ENCODE results near the gene PDSS1. TPM values are rescaled to one million over a fixed set of nuclear protein-coding genes. Genes with fewer than 3 reads are reported as not detected.
A peak's percentile ranks its signal among the peaks of the same experiment; 100 is the strongest.
"Not testable (repeated sequence)": the region's sequence is repeated elsewhere in the genome, so short reads cannot be mapped to it uniquely, and the experiment has no call there.

Gene PDSS1
- total RNA-seq, 1 experiment from 2014 or later: 14.3 TPM

DNA sequence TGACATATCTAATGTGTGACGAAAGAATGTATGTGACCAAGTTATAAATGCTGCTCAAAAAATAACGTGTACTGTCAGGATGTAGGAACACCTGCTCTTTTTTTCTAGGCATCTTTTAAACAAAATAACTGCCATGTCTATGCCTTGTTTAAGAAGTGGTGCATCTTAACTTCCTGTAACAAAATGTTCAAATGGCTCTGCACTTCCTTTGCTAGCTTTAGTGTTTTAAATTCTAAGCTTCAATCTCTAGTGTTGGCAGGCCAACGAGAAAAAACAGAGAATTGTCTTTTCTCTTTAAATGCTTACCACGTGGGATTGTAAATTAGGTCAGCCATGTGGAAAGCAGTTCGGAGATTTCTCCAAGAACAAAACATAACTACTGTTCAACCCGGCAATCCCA, 14.6 kb upstream of the PDSS1 start:
- BruUV-seq (replicated peaks): no TSS peak

DNA sequence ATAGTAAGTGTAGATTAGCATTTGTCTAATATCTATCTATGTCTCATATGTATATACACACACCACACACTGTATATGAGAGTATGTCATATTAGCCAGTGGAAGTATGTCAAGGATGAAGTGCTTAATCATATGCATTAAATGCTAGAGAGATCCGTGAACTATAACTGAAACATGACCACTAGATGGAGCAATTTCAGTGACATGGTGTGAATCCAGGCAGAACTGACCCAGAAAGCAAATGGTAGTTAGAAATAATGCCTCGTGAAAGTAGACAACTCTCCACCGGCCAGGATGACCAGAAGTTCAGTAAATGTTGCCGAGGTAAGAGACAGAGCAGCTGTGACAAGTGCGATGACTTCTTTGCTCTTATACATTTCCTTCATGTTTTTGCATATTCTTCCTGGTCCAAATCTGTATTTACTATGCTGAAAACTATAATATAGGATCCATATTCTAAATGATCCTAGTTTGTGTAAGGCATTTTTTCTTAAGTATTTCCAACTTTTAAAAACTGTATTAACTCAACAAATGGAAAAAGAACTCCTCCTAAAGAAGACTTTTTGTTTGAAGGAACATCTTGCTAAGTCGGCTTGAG, 12.7 kb upstream of the PDSS1 start:
- peaks cover 11% of the 10 kb centered on the region for H3K4me1 Mint-ChIP-seq (ENCODE audit: insufficient read depth, unreplicated experiment)
- H3K27me3 Mint-ChIP-seq (ENCODE audit: insufficient read depth, unreplicated experiment); H3K27ac Mint-ChIP-seq (ENCODE audit: low read depth, unreplicated experiment); H3K4me3 Mint-ChIP-seq (ENCODE audit: unreplicated experiment); H3K36me3 Mint-ChIP-seq (ENCODE audit: insufficient read depth, unreplicated experiment); H3K9me3 Mint-ChIP-seq (ENCODE audit: unreplicated experiment); BruUV-seq (replicated peaks): not testable (repeated sequence)
- TF ChIP-seq, protein P1, sequence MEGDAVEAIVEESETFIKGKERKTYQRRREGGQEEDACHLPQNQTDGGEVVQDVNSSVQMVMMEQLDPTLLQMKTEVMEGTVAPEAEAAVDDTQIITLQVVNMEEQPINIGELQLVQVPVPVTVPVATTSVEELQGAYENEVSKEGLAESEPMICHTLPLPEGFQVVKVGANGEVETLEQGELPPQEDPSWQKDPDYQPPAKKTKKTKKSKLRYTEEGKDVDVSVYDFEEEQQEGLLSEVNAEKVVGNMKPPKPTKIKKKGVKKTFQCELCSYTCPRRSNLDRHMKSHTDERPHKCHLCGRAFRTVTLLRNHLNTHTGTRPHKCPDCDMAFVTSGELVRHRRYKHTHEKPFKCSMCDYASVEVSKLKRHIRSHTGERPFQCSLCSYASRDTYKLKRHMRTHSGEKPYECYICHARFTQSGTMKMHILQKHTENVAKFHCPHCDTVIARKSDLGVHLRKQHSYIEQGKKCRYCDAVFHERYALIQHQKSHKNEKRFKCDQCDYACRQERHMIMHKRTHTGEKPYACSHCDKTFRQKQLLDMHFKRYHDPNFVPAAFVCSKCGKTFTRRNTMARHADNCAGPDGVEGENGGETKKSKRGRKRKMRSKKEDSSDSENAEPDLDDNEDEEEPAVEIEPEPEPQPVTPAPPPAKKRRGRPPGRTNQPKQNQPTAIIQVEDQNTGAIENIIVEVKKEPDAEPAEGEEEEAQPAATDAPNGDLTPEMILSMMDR (IDR thresholded peaks at IDR 0.05; ENCODE audit: unreplicated experiment): peak; percentile 35
- ChIA-PET POLR2A (interaction anchor here (3.8 kb wide), 1 partner anchor 12 kb away, joined by 12 read pairs; the partner anchor contains the start of gene PDSS1), CTCF (interaction anchor here (0.6 to 3.1 kb wide), 5 partner anchors 10 to 279 kb away, joined by 3 to 12 read pairs (median 4); partner anchors contain the start of gene PDSS1)
- intact Hi-C loops (cut with micrococcal nuclease): loop anchor here (2.0 kb wide), 1 partner anchor 198 kb away; no protein-coding TSS in a partner anchor
- DNase-seq (ENCODE audit: unreplicated experiment): peak; percentile 50

More for the DNA sequence above, 14.6 kb upstream of the PDSS1 start:
- DNase-seq (ENCODE audit: unreplicated experiment): no peak
- Mint-ChIP-seq H3K9me3 (ENCODE audit: unreplicated experiment) (no peaks in the 10 kb centered on the region), H3K4me3 (ENCODE audit: unreplicated experiment) (no peak overlapping the region), H3K4me1 (ENCODE audit: insufficient read depth, unreplicated experiment) (peaks cover 11% of the 10 kb centered on the region), H3K27ac (ENCODE audit: low read depth, unreplicated experiment) (no peak overlapping the region), H3K27me3 (ENCODE audit: insufficient read depth, unreplicated experiment) (no peaks in the 10 kb centered on the region), H3K36me3 (ENCODE audit: insufficient read depth, unreplicated experiment) (no peaks in the 10 kb centered on the region)
- ChIA-PET CTCF (interaction anchor here (0.5 to 1.1 kb wide), 6 partner anchors 8 to 796 kb away, joined by 3 to 5 read pairs (median 3); no protein-coding TSS in a partner anchor), POLR2A (interaction anchor here (0.6 to 3.8 kb wide), 2 partner anchors 14 to 76 kb away, joined by 4 to 12 read pairs; partner anchors contain the start of gene PDSS1)
- TF ChIP-seq, protein P1 (IDR thresholded peaks at IDR 0.05; ENCODE audit: unreplicated experiment): no peak
- intact Hi-C loops (cut with micrococcal nuclease): no loop called here

DNA sequence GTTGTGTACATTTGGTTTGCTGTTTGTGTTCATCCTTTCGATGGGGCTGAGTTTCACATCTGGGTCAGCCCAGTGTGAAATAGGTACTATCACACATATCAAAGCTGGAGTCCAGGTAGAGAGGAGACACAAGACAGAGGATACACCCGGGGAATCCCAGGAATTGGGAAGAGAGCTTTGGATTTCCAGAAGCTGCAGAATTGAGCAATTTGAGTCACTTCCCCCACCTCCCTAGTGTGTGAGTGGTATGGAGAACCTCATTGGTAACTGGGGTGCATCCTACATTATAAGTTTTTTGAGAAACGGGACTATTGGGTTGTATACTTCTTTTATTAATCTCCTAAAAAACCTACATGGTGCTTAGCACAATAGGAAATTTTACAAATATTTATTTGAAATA, 12.1 kb upstream of the PDSS1 start:
- CTCF ChIA-PET: interaction anchor here (0.6 to 3.1 kb wide), 10 partner anchors 10 to 279 kb away, joined by 3 to 12 read pairs (median 4); partner anchors contain the start of gene PDSS1

DNA sequence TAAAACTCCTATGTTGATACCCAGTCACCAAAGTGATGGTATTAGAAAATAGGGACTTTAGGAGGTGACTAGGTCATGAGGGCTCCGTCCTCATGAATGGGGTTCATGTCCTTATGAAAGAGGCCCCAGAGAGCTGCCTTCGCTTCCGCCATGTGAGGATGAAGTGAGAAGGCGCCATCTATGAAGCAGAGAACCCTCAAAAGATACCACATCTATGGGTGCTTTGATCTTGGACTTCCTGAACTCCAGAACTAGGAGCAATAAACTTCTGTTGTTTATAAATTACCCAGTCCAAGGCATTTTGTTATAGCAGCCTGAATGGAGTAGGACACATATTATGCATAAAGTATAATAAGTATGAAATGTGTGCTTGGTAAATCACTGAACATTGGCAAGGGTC, 8.1 kb upstream of the PDSS1 start:
- Mint-ChIP-seq H3K4me1 (ENCODE audit: insufficient read depth, unreplicated experiment) (peaks cover 6% of the 10 kb centered on the region), H3K27me3 (ENCODE audit: insufficient read depth, unreplicated experiment) (peaks cover 18% of the 10 kb centered on the region), H3K27ac (ENCODE audit: low read depth, unreplicated experiment) (no peak overlapping the region), H3K9me3 (ENCODE audit: unreplicated experiment) (no peaks in the 10 kb centered on the region), H3K36me3 (ENCODE audit: insufficient read depth, unreplicated experiment) (no peaks in the 10 kb centered on the region), H3K4me3 (ENCODE audit: unreplicated experiment) (no peak overlapping the region)
- no TSS peak for BruUV-seq (replicated peaks)
- no peak for DNase-seq (ENCODE audit: unreplicated experiment)
- intact Hi-C loops (cut with micrococcal nuclease): no loop called here
- POLR2A ChIA-PET: no interaction called here
- TF ChIP-seq, protein P1 (IDR thresholded peaks at IDR 0.05; ENCODE audit: unreplicated experiment): no peak
- CTCF ChIA-PET: no interaction called here

More for the DNA sequence above, 12.1 kb upstream of the PDSS1 start:
- peaks cover 11% of the 10 kb centered on the region for H3K27me3 Mint-ChIP-seq (ENCODE audit: insufficient read depth, unreplicated experiment)
- no peak overlapping the region for H3K27ac Mint-ChIP-seq (ENCODE audit: low read depth, unreplicated experiment)
- DNase-seq (ENCODE audit: unreplicated experiment): no peak
- intact Hi-C loops (cut with micrococcal nuclease): loop anchor here (2.0 kb wide), 1 partner anchor 197 kb away; no protein-coding TSS in a partner anchor
- no TSS peak for BruUV-seq (replicated peaks)
- H3K4me3 Mint-ChIP-seq (ENCODE audit: unreplicated experiment): no peak overlapping the region
- H3K4me1 Mint-ChIP-seq (ENCODE audit: insufficient read depth, unreplicated experiment): peaks cover 11% of the 10 kb centered on the region
- POLR2A ChIA-PET: interaction anchor here (0.6 to 3.8 kb wide), 3 partner anchors 11 to 790 kb away, joined by 3 to 12 read pairs (median 6); partner anchors contain the start of gene PDSS1
- no peaks in the 10 kb centered on the region for H3K36me3 Mint-ChIP-seq (ENCODE audit: insufficient read depth, unreplicated experiment)
- TF ChIP-seq, protein P1 (IDR thresholded peaks at IDR 0.05; ENCODE audit: unreplicated experiment): no peak
- H3K9me3 Mint-ChIP-seq (ENCODE audit: unreplicated experiment): no peaks in the 10 kb centered on the region
